Muscle of back (tissue), 11 donors: ENCODE results near the gene DIRAS3. TPM values are rescaled to one million over a fixed set of nuclear protein-coding genes. Genes with fewer than 3 reads are reported as not detected.
"Not testable (repeated sequence)": the region's sequence is repeated elsewhere in the genome, so short reads cannot be mapped to it uniquely, and the experiment has no call there.

Experiments
- DNase-seq, 3 donors: peaks; one replicate each; pipeline versions ENCODE4 v3.0.0 to v3.0.0-alpha.2; 2013
- polyA plus RNA-seq, 10 donors: library from polyadenylated mRNA; unstranded; fragments of 120-200 nt; gene quantifications; one replicate each; pipeline ENCODE4 v1.2.1, GENCODE V29; 2013; ENCODE audit not compliant: insufficient read length in 10 of 10

The DIRAS3 gene
- polyA plus RNA-seq, 10 donors: 3.3 to 8.6 (median 4.3) TPM

DNA sequence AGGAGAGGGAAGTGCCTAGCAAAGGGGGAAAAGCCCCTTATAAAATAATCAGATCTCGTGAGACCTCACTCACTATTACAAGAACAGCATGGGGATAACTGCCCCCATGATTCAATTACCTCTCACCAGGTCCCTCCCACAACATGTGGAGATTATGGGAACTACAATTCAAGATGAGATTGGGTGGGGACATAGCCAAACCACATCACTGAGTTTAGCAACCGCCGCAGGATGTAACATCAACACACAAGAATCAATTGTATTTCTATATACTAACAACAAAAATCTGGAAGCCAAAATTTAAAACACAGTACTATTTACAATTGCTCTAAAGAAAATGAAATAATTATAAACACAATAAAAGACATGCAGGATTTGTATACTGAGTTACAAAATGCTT lies 21.9 kb downstream of the DIRAS3 start:
- DNase-seq: no peak

DNA sequence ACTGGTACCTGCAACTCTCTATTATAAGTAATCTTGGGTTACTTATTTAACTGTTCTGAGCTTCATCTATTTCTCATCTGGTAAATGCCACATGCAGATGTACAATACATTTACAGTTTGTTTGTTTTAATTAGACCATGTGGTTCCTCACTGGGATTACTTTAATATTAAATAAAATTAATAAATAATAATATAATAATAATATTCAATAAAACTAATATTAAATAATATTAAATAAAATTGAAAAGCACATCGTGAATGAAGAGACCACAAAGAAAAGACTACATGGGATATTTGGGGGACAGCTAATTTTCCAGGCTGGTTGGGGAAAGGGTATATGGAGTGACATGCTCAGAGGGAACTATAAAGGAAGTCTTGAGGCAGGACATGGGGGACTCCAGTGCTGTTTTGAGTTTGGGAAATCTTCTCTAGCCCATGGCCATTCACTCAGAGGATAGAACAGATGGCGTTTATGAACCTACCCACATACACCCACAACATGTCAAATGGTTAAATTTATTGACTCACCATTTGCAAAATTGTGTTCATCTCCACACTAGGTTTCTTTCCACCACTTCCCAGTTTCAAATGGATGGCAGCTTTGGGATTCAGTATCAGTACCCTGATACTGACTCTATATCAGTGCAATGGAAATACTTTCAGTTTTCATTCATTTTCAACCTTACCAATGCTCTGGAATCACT lies 25.6 kb downstream of the DIRAS3 start:
- no peak for DNase-seq

DNA sequence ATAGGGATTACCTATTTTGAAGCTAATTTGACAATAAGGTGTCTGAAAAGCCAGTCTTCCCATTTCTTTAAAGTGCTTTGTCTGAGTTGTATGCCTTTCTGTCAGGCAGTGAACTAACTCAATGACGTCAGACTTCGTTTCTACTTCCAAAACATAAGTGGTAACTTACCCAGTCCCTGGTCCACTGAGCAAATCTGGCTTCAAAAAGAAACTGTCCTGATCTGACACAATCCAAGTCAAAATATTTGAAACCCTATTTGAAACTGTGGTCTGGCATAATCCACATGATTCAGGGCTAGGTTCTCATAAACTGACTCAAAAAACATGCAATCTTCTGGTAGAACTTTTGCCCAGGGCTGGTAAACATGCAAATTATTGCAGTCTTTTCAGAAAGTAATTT lies 34.0 kb downstream of the DIRAS3 start:
- DNase-seq: no peak

DNA sequence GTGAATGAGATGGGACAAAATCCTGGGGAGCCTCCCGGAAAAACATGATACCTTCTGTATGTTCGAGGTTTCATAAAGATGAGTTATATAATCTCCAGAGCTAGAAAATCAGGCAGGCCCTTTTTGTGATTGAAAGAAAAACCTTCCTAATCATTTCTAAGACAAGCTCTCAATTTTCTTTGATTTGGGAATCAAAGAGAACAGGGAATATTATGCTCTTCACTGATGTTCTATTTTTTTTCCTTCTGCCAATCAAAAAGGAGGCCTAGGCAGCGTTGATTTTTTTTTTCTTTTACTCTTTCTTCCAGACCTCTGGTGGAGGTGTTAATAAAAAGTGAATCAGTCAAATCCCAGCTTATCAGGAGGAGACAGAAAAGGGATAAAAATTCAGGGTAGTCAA lies 34.5 kb downstream of the DIRAS3 start:
- DNase-seq: no peak

DNA sequence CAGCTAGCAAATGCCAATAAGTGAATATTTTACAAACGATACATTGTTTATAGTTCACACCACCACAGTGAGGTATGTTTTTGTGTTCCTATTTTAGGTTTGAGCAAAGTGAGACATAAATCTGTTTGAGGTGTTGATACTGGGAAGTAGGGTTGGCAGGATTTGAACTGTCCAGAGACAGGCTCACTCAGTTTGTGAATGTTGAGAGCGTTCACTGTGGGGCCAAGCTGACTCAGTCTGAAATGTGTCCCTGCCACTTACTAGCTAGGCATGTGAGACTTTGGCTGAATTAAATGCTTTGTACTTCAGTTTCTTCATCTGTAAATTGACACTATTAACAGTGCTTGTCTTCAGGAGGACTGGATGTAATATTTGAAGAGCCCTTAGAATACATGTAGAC lies 35.1 kb downstream of the DIRAS3 start:
- DNase-seq: no peak

DNA sequence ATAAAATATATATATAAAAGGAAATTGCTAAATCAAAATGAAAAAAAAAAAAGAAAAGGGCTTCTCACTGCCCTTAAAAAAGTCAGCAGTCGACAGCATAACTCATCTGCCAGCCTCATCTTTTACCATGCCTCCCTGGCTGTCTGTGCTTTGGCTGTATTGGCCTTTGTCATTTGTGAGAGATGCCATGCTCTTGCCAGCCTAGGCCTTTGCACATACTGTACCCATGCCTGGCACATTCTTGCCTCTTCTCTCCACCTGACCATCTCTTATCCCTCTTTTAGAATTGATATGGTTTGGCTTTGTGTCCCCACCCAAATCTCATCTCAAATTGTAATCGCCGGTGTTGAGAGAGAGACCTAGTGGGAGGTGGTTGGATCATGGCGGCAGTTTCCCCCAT lies 37.1 kb downstream of the DIRAS3 start:
- DNase-seq: no peak

DNA sequence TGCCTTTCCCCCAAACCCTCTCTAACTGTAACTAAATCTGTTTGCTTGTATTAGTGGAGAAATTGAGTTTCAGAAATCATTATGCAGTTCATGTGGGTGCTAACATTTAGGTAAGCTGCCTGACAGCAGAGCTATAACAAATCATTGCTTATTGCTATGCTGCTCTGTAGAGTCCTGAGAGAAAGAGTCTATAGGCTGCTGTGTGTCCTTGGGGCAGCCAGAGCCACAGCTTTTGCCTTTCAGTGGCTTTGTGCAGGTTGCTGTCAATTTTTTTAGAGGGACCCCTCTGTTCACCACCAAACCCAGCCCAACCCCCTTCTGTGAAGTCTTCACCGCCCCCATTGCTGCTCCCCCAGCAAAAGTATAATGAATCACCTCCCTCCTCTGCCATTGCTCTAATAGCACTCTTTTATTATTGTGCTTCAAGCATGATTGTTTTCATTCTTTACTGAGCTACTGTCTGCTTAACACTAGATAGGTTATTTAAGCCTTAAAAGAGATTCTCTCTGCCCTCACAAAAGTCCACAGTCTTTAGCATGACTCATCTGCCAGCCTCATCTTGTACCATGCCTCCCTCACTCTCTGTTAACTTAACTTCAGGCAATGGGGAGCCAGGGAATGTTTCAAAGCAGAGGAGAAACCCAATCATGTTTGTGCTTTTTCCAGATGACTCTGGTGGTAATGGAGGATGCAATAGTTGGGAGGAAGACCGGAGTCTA lies 38.6 kb downstream of the DIRAS3 start:
- DNase-seq: no peak

DNA sequence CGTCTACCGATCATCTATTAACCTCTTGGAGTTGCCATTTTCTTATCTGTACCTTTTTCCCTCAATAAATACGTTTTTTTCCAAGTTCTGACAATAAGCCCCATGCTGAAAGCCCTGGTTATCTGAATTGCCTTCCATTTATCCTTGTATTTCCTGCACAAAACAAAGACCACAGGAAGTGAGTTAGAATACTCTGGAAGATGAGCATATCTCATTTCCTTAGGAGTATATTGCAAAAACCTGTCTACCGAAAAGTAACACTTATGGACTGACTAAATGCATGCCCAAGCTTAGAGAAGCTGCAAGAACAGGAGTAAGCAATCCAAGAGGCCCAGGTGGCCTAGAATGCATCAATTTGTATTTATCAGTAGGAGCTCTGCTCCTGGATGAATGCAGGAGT lies 39.9 kb downstream of the DIRAS3 start:
- no peak for DNase-seq

DNA sequence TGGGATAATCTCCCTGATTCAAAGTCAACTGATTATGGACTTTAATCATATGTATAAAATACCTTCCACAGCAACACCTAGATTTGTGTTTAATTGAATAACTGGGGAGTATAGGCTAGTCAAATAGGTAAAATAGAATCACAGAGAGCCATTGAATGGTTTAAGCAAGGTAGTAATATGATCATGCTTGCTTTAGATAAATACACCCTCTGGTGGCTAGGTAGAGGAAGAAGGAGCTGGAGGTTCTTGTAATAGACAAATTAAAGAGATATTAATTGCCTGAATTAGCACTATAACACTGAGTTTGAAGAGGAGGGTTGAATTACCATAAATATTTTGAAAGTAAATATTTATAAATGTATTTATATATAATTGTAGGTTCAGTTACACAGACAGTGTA lies 40.3 kb downstream of the DIRAS3 start:
- DNase-seq: peak in 2 of 3 donors; percentile 2 to 22

DNA sequence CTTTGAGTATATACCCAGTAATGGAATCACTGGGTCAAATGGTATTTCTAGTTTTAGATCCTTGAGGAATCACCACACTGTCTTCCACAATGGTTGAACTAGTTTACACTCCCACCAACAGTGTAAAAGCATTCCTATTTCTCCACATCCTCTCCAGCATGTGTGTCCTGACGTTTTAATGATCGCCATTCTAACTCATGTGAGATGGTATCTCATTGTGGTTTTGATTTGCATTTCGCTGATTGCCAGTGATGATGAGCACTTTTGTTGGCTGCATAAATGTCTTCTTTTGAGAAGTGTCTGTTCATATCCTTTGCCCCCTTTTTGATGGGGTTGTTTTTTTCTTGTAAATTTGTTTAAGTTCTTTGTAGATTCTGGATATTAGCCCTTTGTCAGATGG lies 46.8 kb downstream of the DIRAS3 start:
- not testable (repeated sequence) for DNase-seq

DNA sequence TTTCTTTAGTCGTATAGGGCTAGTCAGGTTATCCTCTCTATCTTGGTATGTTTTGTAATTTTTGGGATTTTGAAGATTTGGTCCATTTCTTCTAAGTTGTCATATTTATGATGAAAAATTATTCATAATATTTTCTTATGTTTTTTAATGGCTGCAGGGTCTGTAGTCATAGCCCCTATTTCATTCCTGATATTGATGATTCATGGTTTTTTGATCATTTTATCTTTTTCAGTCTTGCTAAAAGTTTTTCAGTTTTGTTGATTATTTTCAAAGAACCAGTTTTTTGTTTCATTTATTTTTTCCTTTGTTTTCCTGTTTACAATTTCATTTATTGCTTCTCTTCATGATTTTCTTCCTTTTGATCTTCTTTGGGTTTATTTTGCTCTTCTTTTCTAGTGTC lies 50.2 kb downstream of the DIRAS3 start:
- no peak for DNase-seq

DNA sequence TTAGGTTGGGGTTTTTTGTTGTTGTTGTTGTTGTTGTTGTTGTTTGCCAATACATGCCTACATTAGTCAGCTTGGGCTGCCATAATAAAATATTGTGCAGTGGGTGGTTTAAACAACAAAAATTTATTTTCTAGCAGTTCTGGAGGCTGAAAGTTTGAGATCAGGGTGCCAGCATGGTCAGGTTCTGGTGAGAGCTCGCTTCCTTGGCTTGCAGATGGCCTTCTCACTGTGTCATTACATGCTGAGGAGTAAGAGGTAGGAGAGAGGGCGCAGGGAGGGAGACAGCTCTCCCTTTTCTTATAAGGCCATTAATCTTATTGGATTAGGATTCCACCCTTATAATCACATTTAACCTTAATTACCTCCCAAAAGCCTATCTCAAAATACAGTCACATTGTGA lies 52.7 kb downstream of the DIRAS3 start:
- DNase-seq: no peak

Other genes with a start within 250 kb of the DIRAS3 start
- gene GNG12, start 217.2 kb downstream of the DIRAS3 start, polyA plus RNA-seq: 10 to 100 TPM; 44.8 to 64.6 (median 50.6) TPM
- gene WLS, start 181.9 kb upstream of the DIRAS3 start, polyA plus RNA-seq: 100 to 1,000 TPM in 3 of 10 donors, 10 to 100 TPM in 7; 83.2 to 106 (median 93.0) TPM